AG09319 (cell line): ENCODE data around the gene ASB11.
"Not testable (repeated sequence)": the region's sequence is repeated elsewhere in the genome, so short reads cannot be mapped to it uniquely, and the experiment has no call there.

Experiments
- DNase-seq: peaks from one replicate; pipeline ENCODE4 v3.0.0-alpha.2; 2010; ENCODE audit warnings: low read depth; ENCODE audit errors: extremely low read depth
- TF ChIP-seq, protein P1 (sequence below): IDR thresholded peaks from 2 replicates; pipeline ENCODE4 v1.5.1; 2011; ENCODE audit warnings: low read depth, mild to moderate bottlenecking, inconsistent platforms, low read length, moderate library complexity

The ASB11 gene

DNA sequence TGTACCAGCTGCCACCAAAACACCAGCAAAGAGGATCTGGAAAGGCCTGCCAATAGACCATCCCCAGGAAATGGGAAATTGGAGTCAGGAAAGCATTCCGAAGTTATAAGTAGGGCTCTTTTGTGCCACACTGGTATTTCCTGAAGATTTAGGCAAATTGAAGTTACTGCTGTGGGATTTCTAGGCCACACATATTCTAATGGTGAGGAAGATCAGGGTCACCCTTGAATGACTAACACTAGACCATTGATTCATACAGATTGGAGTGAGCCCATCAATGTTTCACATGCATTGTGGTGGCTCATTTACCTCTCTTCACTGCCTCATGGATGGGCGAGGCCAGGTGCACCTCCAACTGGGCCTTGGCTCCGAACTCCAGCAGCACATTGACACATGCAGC is 22.6 kb downstream of the ASB11 start:
- TF ChIP-seq, protein P1, sequence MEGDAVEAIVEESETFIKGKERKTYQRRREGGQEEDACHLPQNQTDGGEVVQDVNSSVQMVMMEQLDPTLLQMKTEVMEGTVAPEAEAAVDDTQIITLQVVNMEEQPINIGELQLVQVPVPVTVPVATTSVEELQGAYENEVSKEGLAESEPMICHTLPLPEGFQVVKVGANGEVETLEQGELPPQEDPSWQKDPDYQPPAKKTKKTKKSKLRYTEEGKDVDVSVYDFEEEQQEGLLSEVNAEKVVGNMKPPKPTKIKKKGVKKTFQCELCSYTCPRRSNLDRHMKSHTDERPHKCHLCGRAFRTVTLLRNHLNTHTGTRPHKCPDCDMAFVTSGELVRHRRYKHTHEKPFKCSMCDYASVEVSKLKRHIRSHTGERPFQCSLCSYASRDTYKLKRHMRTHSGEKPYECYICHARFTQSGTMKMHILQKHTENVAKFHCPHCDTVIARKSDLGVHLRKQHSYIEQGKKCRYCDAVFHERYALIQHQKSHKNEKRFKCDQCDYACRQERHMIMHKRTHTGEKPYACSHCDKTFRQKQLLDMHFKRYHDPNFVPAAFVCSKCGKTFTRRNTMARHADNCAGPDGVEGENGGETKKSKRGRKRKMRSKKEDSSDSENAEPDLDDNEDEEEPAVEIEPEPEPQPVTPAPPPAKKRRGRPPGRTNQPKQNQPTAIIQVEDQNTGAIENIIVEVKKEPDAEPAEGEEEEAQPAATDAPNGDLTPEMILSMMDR = no peak
- no peak for DNase-seq

DNA sequence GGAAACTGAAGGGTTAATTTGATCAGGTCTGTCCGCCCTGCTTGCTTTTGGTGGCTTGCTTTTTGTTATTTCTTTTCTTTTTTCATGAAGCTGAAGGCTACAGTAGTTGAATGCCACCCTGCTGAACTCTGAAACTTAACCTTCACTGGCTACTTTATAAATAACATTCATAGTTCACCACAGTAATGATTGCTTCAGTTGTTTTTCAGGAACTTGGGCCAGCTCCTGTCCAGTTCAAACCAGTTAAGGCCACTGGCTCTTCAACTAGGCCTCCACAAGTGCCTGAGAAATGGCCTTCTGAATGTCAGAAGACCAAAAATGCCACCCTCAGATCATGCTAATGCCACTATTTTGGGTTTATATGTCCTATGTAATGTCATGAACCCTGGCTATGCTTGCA is 37.8 kb downstream of the ASB11 start:
- DNase-seq = no peak
- TF ChIP-seq, protein P1 = no peak

DNA sequence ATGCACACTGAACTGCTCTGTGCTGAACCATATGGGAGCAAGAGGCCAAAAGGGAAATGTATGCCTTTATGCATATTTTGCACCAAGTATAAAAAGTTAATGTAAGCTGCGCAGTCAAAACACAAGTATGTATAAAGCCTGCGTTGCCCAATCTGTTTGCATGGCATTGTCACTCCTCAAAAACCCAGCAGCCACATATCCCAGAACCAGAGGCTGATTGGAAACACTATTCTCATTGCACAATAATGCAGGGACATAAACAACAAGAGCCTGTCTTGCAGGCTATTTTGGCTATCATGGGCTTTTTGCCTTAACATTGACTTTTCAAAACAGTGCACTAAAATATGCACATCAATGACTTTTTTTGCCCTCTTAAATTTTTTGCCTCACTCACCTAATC is 40.5 kb downstream of the ASB11 start:
- no peak for DNase-seq
- TF ChIP-seq, protein P1 = no peak

DNA sequence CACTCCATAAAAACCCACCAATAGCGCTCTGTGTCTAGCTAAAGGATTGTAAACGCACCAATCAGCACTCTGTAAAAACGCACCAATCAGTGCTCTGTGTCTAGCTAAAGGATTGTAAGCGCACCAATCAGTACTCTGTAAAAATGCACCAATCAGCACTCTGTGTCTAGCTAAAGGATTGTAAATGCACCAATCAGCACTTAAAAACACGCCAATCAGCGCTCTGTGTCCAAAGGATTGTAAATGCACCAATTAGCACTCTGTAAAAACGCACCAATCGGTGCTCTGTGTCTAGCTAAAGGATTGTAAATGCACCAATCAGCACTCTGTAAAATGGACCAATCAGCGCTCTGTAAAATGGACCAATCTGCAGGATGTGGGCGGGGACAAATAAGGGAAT is 42.2 kb downstream of the ASB11 start:
- not testable (repeated sequence) for DNase-seq

DNA sequence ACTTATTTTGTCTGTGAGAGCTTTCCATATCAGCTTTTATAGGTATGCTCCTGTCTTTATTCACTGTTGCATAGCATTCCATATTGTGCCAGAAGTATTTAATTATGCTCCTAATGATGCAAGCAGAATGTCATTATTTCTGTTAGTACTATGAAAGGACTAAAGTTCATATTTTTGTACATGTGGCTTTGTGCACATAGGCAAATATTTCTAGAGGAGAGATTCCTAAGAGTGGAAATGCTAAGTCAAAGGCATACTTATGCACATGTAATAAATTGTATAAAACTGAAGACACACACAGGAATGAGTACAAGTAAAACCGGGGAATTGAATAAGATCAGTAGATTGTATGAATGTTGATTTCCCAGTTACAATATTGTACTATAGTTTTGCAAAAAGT is 43.7 kb downstream of the ASB11 start:
- no peak for DNase-seq
- TF ChIP-seq, protein P1 = no peak

DNA sequence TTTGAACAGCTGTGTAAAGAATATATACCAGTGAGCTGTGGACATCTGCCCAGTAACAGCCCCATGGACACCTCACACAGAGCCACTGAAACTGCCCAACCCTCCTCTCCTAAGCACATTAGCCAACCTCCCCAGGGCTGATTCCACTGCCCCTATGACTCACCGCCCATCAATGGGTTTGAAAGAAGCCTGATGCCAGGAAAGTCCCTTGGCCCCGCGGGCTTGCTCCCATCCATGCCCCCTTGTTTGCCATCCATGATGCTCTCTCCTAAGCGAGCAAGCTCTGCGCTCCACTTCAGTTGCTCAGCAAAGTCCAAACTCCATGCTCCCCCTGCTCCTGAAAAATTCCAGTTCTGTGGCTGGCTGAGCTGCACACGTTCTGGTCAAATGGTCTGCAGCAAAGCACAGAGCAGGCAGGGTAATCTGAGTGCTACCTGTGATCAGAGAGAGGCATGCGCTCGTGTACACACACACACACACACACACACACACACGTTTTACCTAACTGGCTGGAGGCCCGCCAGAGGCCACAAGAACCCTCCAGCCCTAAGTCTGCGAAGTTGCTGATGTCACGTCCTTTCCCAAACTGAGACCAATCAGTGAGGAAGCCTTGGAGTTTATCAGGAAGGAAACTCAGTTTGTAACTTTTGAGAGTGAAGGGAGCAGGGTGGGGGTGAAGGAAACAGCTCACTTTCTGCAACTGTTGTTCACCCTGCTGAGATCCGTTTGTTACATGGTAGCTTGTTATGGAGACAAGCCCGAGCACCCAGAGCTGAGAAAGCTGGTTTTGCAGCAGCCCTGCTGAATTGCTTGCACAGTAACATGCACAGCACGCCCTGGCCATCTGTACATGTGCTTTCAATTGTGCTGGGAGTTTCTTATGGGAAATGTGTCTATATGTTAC is 45.6 kb downstream of the ASB11 start, which contains the start of gene ASB9:
Gene ASB9 (minus strand): TSS at position 466 of the 904 bp plus-strand sequence. CDS start 209 bp downstream, at position 257.
- DNase-seq = no peak

DNA sequence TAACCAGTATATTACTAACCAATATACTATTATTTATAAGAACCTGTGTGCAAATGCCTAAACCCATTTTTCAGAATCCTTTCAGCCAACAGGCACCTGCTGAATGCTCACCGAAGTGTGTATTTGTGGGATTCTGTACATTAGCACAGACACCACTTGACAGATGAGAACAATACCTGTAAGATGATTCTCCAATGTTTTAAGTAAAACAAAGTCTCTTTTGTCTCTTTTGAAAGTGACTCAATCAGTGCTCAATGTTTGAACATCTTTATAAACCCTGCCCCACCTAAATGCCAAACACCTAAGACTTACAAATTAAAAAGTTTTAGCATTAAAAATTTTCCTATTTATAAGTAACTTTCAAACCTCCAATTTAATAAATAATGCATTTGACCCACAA is 46.3 kb downstream of the ASB11 start:
- TF ChIP-seq, protein P1 = no peak
- no peak for DNase-seq

More for the DNA sequence above, 45.6 kb downstream of the ASB11 start, which contains the start of gene ASB9:
- TF ChIP-seq, protein P1 = no peak

DNA sequence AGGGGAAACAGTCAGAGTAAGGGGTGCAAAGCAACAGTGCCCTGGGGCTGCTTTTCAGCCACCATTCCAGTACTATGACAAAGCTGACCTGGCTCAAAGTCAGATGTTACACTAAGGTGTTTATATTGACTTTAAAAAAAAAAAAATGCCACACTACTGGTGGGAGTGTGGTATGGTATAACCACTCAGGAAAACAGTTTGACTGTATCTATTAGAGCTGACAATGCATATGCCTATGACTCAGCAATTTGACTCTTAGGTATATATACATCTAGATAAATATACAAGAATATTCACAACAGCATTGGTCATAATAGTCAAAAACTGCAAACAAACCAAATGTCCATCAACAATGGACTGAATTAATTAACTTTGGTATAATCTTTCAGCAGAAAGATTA is 60.6 kb downstream of the ASB11 start:
- TF ChIP-seq, protein P1 = no peak
- no peak for DNase-seq
